DND-41 (cell line): Measurements from ENCODE around the gene SLC8A2.
A peak's percentile ranks its signal among the peaks of the same experiment; 100 is the strongest.

ENCODE experiments used
- ATAC-seq: fragments of 200-7000 bp; cut with Tn5 transposase; 3 replicates; pipeline ENCODE4 v1.9.1; 2021; ENCODE audit warnings: low read depth; ENCODE audit not compliant: insufficient read depth
- DNase-seq: peaks from one replicate; pipeline ENCODE4 v3.0.0-alpha.2; 2020
- H2AFZ ChIP-seq: 2 replicates; pipeline ENCODE4 v1.6.0; 2012; ENCODE audit warnings: low read depth, low read length
- H3K27ac ChIP-seq: 2 replicates; pipeline ENCODE4 v1.5.1; 2012; ENCODE audit warnings: low read length, inconsistent platforms
- H3K27me3 ChIP-seq: fragments of 200-600 bp; sonication (generic); 2 replicates; pipeline ENCODE4 v1.6.0; 2012; ENCODE audit warnings: low read length, mild to moderate bottlenecking, inconsistent platforms; ENCODE audit not compliant: insufficient read depth, poor library complexity
- H3K36me3 ChIP-seq: 2 replicates; pipeline ENCODE4 v1.5.1; 2012; ENCODE audit warnings: low read length, inconsistent platforms; ENCODE audit not compliant: insufficient read depth
- H3K4me1 ChIP-seq: 2 replicates; pipeline ENCODE4 v1.5.1; 2012; ENCODE audit warnings: mild to moderate bottlenecking, low read length; ENCODE audit not compliant: insufficient read depth
- H3K4me2 ChIP-seq: 2 replicates; pipeline ENCODE4 v1.6.0; 2012; ENCODE audit warnings: mild to moderate bottlenecking, moderate library complexity, low read length, inconsistent platforms; ENCODE audit not compliant: insufficient read depth
- H3K4me3 ChIP-seq, 2 experiments: fragments of 200-600 bp in 1 of 2; shearing (Covaris generic) in 1 of 2; 2 replicates each; pipeline ENCODE4 v1.5.1; 2012 to 2016; ENCODE audit warnings: inconsistent platforms in 2 of 2, low read length in 2 of 2, mild to moderate bottlenecking in 2 of 2, low read depth in 1 of 2, moderate library complexity in 1 of 2
- H3K79me2 ChIP-seq: 2 replicates; pipeline ENCODE4 v1.6.0; 2012; ENCODE audit warnings: low read length, inconsistent platforms; ENCODE audit not compliant: insufficient read depth
- H3K9ac ChIP-seq: 2 replicates; pipeline ENCODE4 v1.6.0; 2012; ENCODE audit warnings: low read depth, mild to moderate bottlenecking, inconsistent platforms, low read length, moderate library complexity
- H3K9me3 ChIP-seq: 2 replicates; pipeline ENCODE4 v1.5.1; 2012; ENCODE audit warnings: low read length, moderate library complexity, mild to moderate bottlenecking, inconsistent platforms; ENCODE audit not compliant: insufficient read depth, severe bottlenecking
- H4K20me1 ChIP-seq: 2 replicates; pipeline ENCODE4 v1.6.0; 2012; ENCODE audit warnings: low read length; ENCODE audit not compliant: insufficient read depth
- EZH2 ChIP-seq: IDR thresholded peaks from 3 replicates; pipeline ENCODE4 v1.6.1; 2012; ENCODE audit warnings: borderline replicate concordance, low read depth, mild to moderate bottlenecking, moderate library complexity, low read length, inconsistent platforms; ENCODE audit not compliant: severe bottlenecking
- TF ChIP-seq, protein P1 (sequence below): IDR thresholded peaks from 2 replicates; pipeline ENCODE4 v1.5.1; 2012; ENCODE audit warnings: borderline replicate concordance, low read length, moderate library complexity, mild to moderate bottlenecking; ENCODE audit not compliant: poor library complexity, severe bottlenecking; ENCODE audit errors: extremely low read depth

SLC8A2 gene

DNA sequence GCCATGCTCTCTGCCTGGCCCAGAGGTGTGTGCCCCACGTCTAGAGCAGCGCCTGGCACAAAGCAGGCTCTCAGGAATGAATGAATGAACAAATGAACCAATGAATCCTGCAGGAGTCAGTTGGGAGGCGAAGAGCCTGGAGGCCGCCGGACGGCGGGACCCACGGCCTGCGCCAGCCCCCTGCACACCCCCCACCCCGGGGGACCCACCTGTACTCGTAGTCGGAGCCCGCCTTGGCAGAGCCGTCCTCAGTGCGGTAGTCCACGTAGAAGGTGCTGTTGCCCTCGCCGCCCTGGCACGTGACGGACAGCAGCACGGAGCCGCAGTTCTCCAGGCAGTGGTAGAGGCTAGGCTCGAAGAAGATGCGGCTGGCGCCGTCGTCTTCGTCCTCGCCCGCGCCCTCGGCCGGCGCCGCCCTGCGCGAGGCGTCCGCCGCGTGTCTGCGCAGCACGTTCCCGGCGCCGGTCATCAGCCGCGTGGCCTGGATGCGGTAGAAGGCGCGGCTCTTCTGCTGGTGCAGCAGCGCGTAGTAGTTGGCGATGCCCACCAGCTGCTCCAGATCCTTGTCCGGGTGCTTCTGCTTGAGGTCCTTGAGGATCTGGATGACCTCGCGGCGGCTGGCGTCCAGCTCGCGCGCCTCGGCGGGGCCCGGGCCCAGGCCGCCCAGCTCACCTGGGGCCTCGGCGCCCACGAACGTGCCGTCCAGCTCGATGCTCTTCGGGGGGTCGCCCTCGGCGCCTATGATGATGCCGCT lies 14.8 kb downstream of the SLC8A2 start:
- Histone ChIP-seq H3K9ac (no peak overlapping the region), H3K4me1 (no peaks in the 10 kb centered on the region), H3K79me2 (no peaks in the 10 kb centered on the region), H3K27ac (no peak overlapping the region), H2AFZ (no peak overlapping the region), H4K20me1 (peaks cover 5% of the 10 kb centered on the region), H3K9me3 (no peaks in the 10 kb centered on the region), H3K4me3 (no peak overlapping the region), H3K27me3 (peaks cover 11% of the 10 kb centered on the region), H3K36me3 (no peaks in the 10 kb centered on the region), H3K4me2 (no peak overlapping the region)
- no peak for DNase-seq
- no peak for TF ChIP-seq EZH2
- TF ChIP-seq, protein P1, sequence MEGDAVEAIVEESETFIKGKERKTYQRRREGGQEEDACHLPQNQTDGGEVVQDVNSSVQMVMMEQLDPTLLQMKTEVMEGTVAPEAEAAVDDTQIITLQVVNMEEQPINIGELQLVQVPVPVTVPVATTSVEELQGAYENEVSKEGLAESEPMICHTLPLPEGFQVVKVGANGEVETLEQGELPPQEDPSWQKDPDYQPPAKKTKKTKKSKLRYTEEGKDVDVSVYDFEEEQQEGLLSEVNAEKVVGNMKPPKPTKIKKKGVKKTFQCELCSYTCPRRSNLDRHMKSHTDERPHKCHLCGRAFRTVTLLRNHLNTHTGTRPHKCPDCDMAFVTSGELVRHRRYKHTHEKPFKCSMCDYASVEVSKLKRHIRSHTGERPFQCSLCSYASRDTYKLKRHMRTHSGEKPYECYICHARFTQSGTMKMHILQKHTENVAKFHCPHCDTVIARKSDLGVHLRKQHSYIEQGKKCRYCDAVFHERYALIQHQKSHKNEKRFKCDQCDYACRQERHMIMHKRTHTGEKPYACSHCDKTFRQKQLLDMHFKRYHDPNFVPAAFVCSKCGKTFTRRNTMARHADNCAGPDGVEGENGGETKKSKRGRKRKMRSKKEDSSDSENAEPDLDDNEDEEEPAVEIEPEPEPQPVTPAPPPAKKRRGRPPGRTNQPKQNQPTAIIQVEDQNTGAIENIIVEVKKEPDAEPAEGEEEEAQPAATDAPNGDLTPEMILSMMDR = no peak
- no peak for ATAC-seq

DNA sequence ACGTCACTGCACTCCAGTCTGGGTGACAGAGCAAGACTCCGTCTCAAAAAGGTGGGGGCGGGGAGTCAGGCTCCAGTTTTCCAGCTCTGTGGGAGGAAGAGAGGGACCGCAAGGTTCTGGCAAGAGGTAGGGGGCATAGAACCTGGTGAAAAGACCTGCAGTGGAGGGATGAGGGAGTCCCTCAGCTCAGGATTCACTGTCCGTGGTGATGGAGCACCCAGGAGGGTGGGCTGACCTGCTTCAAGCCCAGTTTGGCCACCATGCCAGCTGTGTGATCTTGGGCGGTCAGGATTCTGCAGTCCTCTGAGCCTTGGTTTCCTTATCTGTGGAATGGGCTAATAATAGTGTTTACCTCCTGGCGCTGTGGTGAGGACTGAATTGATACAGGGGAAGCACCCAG lies 21.2 kb downstream of the SLC8A2 start:
- no peak overlapping the region for H3K27ac ChIP-seq
- no peak overlapping the region for H2AFZ ChIP-seq
- no peaks in the 10 kb centered on the region for H3K27me3 ChIP-seq
- no peak overlapping the region for H3K4me2 ChIP-seq
- ATAC-seq (no peak), DNase-seq (no peak)
- TF ChIP-seq, protein P1 = no peak
- TF ChIP-seq EZH2 = no peak
- H3K79me2 ChIP-seq = no peaks in the 10 kb centered on the region
- H3K4me3 ChIP-seq = no peak overlapping the region
- no peaks in the 10 kb centered on the region for H3K9me3 ChIP-seq
- no peak overlapping the region for H3K9ac ChIP-seq
- H3K36me3 ChIP-seq = no peaks in the 10 kb centered on the region
- H4K20me1 ChIP-seq = peaks cover 11% of the 10 kb centered on the region; the same call in 1 of the 2 replicates
- H3K4me1 ChIP-seq = peaks cover 10% of the 10 kb centered on the region

DNA sequence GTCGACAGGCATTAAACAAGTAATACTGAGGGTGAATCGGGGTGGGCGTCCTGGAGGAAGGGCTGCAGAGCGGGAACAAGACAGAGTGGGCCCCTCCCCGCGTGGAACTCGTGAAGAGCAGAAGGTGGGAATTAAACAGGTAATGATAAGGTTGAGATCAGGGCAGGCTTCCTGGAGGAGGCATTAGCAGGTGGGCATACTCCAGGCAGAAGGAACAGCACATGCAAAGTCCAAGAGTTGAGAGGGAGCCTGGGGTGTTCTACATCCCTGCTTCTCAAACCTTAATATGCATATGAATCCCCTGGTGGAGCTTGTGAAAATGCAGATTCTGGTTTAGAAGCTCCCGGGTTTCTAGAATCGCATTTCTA lies 23.3 kb downstream of the SLC8A2 start:
- no peaks in the 10 kb centered on the region for H3K36me3 ChIP-seq
- no peak overlapping the region for H2AFZ ChIP-seq
- H3K79me2 ChIP-seq = no peaks in the 10 kb centered on the region
- H4K20me1 ChIP-seq = peaks cover 18% of the 10 kb centered on the region
- no peak overlapping the region for H3K4me3 ChIP-seq
- no peak for DNase-seq
- no peak for TF ChIP-seq EZH2
- ATAC-seq = no peak
- no peaks in the 10 kb centered on the region for H3K9me3 ChIP-seq
- H3K27me3 ChIP-seq = no peaks in the 10 kb centered on the region
- H3K4me1 ChIP-seq = peaks cover 11% of the 10 kb centered on the region
- no peak overlapping the region for H3K4me2 ChIP-seq
- no peak overlapping the region for H3K9ac ChIP-seq
- no peak overlapping the region for H3K27ac ChIP-seq

DNA sequence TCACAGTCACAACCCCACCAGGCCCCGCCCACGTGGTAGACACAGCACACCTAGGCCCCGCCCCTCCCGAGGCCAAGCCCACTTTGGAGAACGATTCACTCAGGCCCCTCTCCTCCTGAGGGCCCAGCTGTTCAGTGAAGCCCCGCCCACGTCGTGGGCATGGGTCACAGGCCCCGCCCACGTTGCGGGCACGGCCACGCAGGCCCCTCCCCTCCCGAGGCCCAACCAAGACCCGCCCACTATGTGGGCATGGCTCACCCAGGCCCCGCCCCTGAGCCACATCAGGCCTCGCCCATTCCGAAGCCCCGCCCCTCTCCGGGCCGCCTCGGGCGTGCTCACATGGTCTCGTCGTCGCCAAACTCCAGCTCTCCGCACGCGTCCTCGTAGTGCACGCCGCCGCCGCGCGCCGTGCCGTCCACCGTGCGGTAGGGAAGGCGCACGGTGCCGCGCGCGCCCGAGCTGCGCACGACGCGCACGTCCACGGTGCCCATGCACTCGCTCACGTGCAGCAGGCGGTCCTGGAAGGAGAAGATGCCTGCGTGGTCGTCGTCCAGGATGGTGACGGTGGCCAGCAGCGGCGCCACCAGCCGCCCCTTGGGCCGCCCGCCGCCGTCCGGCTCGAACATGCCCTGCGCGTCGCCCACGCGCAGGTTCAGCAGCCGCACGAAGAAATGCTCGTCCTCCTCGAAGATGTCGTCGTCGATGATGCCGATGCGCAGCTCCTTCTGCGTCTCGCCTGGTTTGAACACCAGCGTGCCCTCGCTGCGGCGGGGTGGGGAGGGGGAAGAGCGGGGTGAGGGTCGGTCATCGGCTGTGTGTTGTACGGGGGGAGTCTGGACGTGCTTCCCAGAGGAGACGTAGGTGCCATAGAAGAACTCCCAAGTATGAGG lies 24.0 kb downstream of the SLC8A2 start:
- H3K27ac ChIP-seq = no peak overlapping the region
- H2AFZ ChIP-seq = no peak overlapping the region
- H3K4me2 ChIP-seq = no peak overlapping the region
- no peaks in the 10 kb centered on the region for H3K27me3 ChIP-seq
- ATAC-seq (no peak), DNase-seq (peak; percentile 43)
- H3K36me3 ChIP-seq = no peaks in the 10 kb centered on the region
- no peak overlapping the region for H3K9ac ChIP-seq
- TF ChIP-seq EZH2 = no peak
- TF ChIP-seq, protein P1 = no peak
- H4K20me1 ChIP-seq = peaks cover 21% of the 10 kb centered on the region
- peaks cover 11% of the 10 kb centered on the region for H3K4me1 ChIP-seq
- no peak overlapping the region for H3K4me3 ChIP-seq
- no peaks in the 10 kb centered on the region for H3K9me3 ChIP-seq
- no peaks in the 10 kb centered on the region for H3K79me2 ChIP-seq
